Spleen (tissue), 11 donors: ENCODE measurements around the gene C8G. TPM values are rescaled to one million over a fixed set of nuclear protein-coding genes. Genes with fewer than 3 reads are reported as not detected.

Experiments used
- DNase-seq: peaks from one replicate; pipeline ENCODE4 v3.0.0-alpha.2; 2020
- H3K27ac ChIP-seq, 8 donors: fragments of 200-600 bp; sonication (generic) in 7 of 8; 1 replicate in 4 of 8; 2 replicates in 4 of 8; pipeline versions ENCODE4 v1.5.0 to v1.8.0; 2016 to 2021; ENCODE audit warnings: inconsistent platforms in 4 of 8, mild to moderate bottlenecking in 4 of 8, moderate library complexity in 1 of 8
- H3K27me3 ChIP-seq, 7 donors: fragments of 200-600 bp; sonication (generic) in 6 of 7; replicated peaks in 1 of 7; 1 replicate in 4 of 7; 2 replicates in 3 of 7; pipeline versions ENCODE4 v1.5.0 to v1.8.0; 2016 to 2021; ENCODE audit warnings: inconsistent platforms in 3 of 7, mild to moderate bottlenecking in 1 of 7
- H3K36me3 ChIP-seq, 6 donors: fragments of 200-600 bp; sonication (generic) in 5 of 6; 1 replicate in 4 of 6; 2 replicates in 2 of 6; pipeline versions ENCODE4 v1.5.0 to v1.8.0; 2016 to 2021; ENCODE audit warnings: inconsistent platforms in 2 of 6
- H3K4me1 ChIP-seq, 6 donors: fragments of 200-600 bp; sonication (generic) in 5 of 6; 1 replicate in 3 of 6; 2 replicates in 3 of 6; pipeline versions ENCODE4 v1.5.0 to v1.8.0; 2016 to 2021; ENCODE audit warnings: inconsistent platforms in 3 of 6
- H3K4me3 ChIP-seq, 8 donors: fragments of 200-600 bp; sonication (generic) in 7 of 8; 1 replicate in 4 of 8; 2 replicates in 4 of 8; pipeline versions ENCODE4 v1.5.0 to v1.8.0; 2016 to 2021; ENCODE audit warnings: inconsistent platforms in 4 of 8, mild to moderate bottlenecking in 4 of 8, moderate library complexity in 2 of 8
- H3K9me3 ChIP-seq, 8 donors: fragments of 200-600 bp; sonication (generic) in 7 of 8; 1 replicate in 4 of 8; 2 replicates in 4 of 8; pipeline versions ENCODE4 v1.5.0 to v1.8.0; 2016 to 2021; ENCODE audit warnings: inconsistent platforms in 4 of 8
- CTCF ChIP-seq, 11 experiments: fragments of 200-600 bp in 7 of 11; fragments of 450-650 bp in 4 of 11; sonication (generic) in 4 of 11; IDR thresholded peaks in 8 of 11; conservative IDR thresholded peaks in 3 of 11; 1 replicate in 7 of 11; 2 replicates in 4 of 11; pipeline versions ENCODE4 v1.4.0 to v1.8.0; 2016 to 2021; ENCODE audit warnings: antibody characterized with exemption in 11 of 11, inconsistent platforms in 4 of 11, mild to moderate bottlenecking in 1 of 11
- POLR2A ChIP-seq, 3 donors: fragments of 450-650 bp; IDR thresholded peaks; one replicate each; pipeline ENCODE4 v1.5.1; 2017; ENCODE audit warnings: antibody characterized with exemption in 3 of 3, mild to moderate bottlenecking in 1 of 3
- POLR2AphosphoS5 ChIP-seq, 3 donors: sonication (generic); formaldehyde crosslinking; IDR thresholded peaks; one replicate each; pipeline ENCODE4 v1.5.1; 2017; ENCODE audit warnings: antibody characterized with exemption in 3 of 3
- WGBS, 5 donors: extraction: QIAGEN DNeasy Blood & Tissue Kit in 3 of 5; methylation state at CpG; one replicate each; pipeline versions ENCODE4 v1.1.5 to v1.1.7; 2013 to 2018; 5-methylcytosine and 5-hydroxymethylcytosine counted together
- intact Hi-C: fragments of 100-400 bp; cut with DNase I; formaldehyde crosslinking; loops from one replicate; pipeline ENCODE4 v1.15.0; 2023; ENCODE audit warnings: low total_unique reads
- polyA plus RNA-seq, 3 donors: library from polyadenylated mRNA; stranded (reverse); fragments of 200-250 nt; gene quantifications; one replicate each; pipeline ENCODE4 v1.2.1, GENCODE V29; 2013
- total RNA-seq, 7 donors: library from RNA; depleted of rRNA in 3 of 7; stranded (reverse); fragments of >200 nt in 3 of 7; fragmentation: NEBNext Ultra II Directional in 4 of 7; extraction: Animal tissue kit (Norgen Biotek cat#: 25700) in 4 of 7; gene quantifications; one replicate each; pipeline versions ENCODE4 v1.1.0 to v1.2.1, GENCODE V29; 2016 to 2021
- donor health status: healthy with polysubstance abuse.
- donor health status: DM: no; HTN: no; CAD: no; lungs with moderate emphysema.
- donor health status: DM: no; HTN: no; CAD: no.
- donor health status: Bipolar disorder and iron deficiency.
- donor health status: healthy.
- donor health status: DM: no; HTN: no; CAD: no.
- donor health status: DM: yes; HTN: yes; CAD: no.

The C8G gene
- total and polyA plus RNA-seq, 10 donors, result 2.3 to 7.4 (median 3.7) TPM; not detected in 1

DNA sequence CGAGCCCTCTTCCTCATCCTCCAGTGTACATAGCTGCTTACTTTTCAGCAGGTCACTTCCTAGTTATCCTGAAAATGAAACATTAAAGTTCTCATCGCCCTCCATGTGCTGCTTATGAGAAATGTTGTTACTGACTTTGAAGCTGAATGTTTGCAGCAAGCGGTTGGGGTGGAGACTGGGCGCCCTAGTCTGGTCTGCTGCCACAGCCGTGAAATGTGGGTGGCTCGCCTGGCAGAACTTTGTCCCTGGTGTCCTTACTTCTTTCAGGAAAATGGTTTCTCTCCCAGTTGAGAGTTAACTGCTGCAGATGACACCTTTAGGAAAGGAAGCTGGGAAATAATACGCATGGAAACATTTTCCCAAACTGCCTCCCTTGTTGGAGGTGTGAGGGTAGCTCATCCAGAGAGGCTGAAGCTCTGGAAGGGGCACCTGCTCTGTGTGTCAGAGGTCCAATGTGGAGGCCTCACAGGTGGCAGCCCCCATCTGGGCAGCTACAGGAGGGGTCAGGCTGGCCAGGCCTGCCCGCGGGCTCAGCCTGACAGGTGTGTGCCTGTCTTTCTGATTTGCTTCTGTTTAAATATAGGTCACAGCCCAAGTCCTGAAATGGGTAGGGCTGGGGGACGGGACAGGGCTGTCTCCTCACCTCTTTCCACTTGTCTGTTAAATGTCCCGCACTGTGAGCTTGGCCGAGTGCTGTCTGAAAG lies 34.7 kb upstream of the C8G start:
- no peak overlapping the region for H3K4me3 ChIP-seq
- 90 to 95% (median 94%) methylated on average over 10 to 12 of the region's 12 CpGs for WGBS, 5 donors
- no peak overlapping the region for H3K27ac ChIP-seq
- no peak for TF ChIP-seq CTCF (IDR thresholded peaks at IDR 0.05 in 8 of 11, conservative IDR thresholded peaks at IDR 0.05 in 3 of 11)
- TF ChIP-seq POLR2AphosphoS5 (IDR thresholded peaks at IDR 0.05), result no peak
- no peak for TF ChIP-seq POLR2A (IDR thresholded peaks at IDR 0.05)
- H3K4me1 ChIP-seq, result peaks cover 0 to 37% (median 2%) of the 10 kb centered on the region in 6 donors
- DNase-seq, result no peak
- intact Hi-C loops, result no loop called here
- no peaks in the 10 kb centered on the region for H3K9me3 ChIP-seq
- peaks cover 0 to 98% (median 78%) of the 10 kb centered on the region in 6 donors for H3K36me3 ChIP-seq
- H3K27me3 ChIP-seq, result no peaks in the 10 kb centered on the region

DNA sequence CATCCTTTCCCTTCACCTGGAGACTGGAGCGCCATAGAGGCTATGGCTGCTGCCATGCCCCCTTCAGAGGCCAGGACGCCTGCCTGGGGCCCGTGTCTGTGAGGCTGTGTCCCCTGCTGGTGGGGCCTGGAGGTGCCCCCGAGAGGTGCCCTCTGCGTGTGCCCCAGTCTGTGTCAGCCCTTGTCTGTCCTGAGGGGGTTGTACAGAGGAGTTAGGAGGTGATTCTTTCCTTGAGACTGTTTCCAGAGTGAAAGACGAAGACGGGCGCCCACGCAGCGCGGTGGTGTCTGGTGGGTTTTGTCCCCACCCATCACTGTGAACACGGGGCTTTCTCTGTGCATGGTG lies 34.2 kb upstream of the C8G start:
- H3K27ac ChIP-seq, result no peak overlapping the region
- H3K9me3 ChIP-seq, result no peaks in the 10 kb centered on the region
- peaks cover 0 to 98% (median 82%) of the 10 kb centered on the region in 6 donors for H3K36me3 ChIP-seq
- DNase-seq, result no peak
- no peak overlapping the region for H3K4me3 ChIP-seq
- intact Hi-C loops, result no loop called here
- H3K27me3 ChIP-seq, result no peaks in the 10 kb centered on the region
- 85 to 94% (median 89%) methylated on average over 11 to 12 of the region's 12 CpGs for WGBS, 5 donors
- no peak for TF ChIP-seq POLR2A (IDR thresholded peaks at IDR 0.05)
- TF ChIP-seq CTCF (IDR thresholded peaks at IDR 0.05 in 8 of 11, conservative IDR thresholded peaks at IDR 0.05 in 3 of 11), result no peak
- peak in 1 of 3 donors; percentile 10 for TF ChIP-seq POLR2AphosphoS5 (IDR thresholded peaks at IDR 0.05)
- peaks cover 0 to 33% (median 0%) of the 10 kb centered on the region in 6 donors for H3K4me1 ChIP-seq

DNA sequence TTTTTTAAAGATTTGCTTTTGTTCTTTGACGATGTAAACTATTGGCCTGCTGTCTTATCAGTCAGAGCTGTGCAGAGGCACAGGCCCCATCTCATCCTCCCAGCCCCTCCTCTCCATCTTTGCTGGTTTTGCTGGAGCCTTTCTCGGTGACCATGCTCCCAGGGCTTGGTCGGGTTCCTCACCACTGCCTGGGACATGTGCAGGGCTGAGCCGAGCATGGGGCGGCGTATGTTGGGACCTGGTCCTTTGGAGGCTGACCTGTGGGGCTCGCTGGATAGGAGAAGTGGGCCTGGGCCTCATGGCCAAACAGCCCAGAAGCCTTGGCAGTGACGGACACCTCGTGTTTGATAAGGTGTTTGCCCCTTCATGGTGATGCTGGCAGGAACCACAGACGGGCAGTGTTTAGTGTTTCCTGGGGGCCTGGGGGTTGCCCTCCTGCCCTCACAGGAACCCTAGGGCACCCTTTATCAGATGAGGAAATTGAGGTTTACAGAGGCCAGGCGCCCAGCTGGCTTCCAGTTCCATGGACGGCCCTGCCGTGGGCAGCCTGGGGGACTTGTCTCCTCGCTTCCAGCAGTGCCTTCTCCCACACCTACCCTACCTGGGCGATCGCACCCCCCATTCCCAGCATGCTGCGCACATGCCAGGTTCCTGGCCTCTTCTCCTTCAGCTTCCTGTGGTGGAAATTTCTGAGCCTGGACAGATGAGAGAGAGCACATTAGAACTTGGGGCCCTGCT lies 31.2 kb upstream of the C8G start:
- H3K4me3 ChIP-seq, result peak overlapping the region in 1 of 8 donors; percentile 11
- no peaks in the 10 kb centered on the region for H3K9me3 ChIP-seq
- no peaks in the 10 kb centered on the region for H3K27me3 ChIP-seq
- WGBS, 5 donors, result 74 to 88% (median 78%) methylated on average over 15 to 17 of the region's 17 CpGs
- H3K27ac ChIP-seq, result peak overlapping the region in 6 of 8 donors; percentile 11 to 76 (median 62)
- H3K36me3 ChIP-seq, result peaks cover 0 to 98% (median 80%) of the 10 kb centered on the region in 6 donors
- no peak for DNase-seq
- H3K4me1 ChIP-seq, result peaks cover 0 to 45% (median 5%) of the 10 kb centered on the region in 6 donors
- TF ChIP-seq POLR2AphosphoS5 (IDR thresholded peaks at IDR 0.05) (peak in 1 of 3 donors; percentile 8), CTCF (IDR thresholded peaks at IDR 0.05 in 8 of 11, conservative IDR thresholded peaks at IDR 0.05 in 3 of 11) (no peak)
- intact Hi-C loops, result no loop called here
